NCI-H345 (cell line): ENCODE data around the gene DYDC2.
"Not testable (repeated sequence)": the region's sequence is repeated elsewhere in the genome, so short reads cannot be mapped to it uniquely, and the experiment has no call there.

ENCODE experiments used
- DNase-seq: peaks from one replicate; lab custom pipeline; 2025; lab: John Stamatoyannopoulos, UW

The DYDC2 gene, protein sequence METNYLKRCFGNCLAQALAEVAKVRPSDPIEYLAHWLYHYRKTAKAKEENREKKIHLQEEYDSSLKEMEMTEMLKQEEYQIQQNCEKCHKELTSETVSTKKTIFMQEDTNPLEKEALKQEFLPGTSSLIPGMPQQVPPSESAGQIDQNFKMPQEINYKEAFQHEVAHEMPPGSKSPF

DNA sequence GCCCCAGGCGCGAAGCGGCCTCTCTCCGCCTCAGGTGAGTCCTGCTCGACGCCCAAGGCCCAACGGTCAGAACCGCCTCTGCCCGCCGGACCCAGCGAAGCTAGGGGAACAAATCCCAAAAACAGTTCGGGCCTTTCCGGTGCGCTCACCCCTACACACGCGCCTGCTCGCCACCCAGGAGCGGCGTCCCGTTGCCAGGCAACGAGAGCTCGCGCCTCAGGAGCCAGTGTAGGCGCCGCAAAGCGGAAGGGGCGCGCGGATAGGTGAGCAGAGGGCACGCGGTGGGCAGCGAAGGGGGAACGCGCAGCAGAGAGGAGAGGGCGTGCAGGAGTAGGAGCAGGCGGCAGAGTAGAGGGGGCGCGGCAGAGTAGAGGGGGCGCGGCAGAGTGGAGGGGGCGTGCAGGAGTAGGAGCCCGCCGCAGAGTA is at the start of gene DYDC2, which contains the start of gene DYDC1:
Gene DYDC2, plus strand, starts transcription at position 219 of the 426 bp plus-strand sequence. CDS start 5,663 bp downstream, outside the sequence.
Gene DYDC1, minus strand, starts transcription at position 193 of the 426 bp plus-strand sequence. CDS start 4,154 bp downstream, outside the sequence.
- DNase-seq = peak; percentile 87

DNA sequence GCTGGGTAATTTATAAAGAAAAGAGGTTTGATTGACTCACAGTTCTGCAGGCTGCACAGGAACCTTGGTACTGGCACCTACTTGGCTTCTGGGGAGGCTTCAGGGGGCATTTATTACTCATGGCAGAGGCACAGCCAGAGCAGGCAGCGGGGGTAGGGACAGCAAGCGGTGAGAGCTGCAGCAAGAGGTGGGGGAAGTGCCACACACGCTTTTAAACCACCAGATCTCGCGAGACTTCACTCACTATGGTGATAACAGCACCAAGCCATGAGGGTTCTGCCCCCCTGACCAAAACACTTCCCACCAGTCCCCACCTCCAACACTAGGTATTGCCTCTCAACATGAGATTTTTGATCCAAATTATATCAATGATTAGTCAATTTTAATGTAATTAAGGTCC is 43.1 kb upstream of the DYDC2 start:
- no peak for DNase-seq

DNA sequence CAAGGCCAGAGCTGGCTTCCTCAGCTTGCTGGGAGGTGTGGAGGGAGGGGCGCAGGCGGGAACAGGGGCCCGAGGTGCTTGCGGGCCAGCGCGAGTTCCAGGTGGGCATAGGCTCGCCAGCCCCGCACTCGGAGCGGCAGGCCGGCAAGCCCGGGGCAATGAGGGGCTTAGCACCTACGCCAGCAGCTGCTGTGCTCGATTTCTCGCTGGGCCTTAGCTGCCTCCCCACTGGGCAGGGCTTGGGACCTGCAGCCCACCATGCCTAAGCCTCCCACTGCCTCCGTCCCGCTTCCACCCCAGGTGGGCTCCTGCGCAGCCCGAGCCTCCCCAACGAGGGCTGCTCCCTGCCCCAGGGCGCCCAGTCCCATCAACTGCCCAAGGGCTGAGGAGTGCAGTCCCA is 41.2 kb upstream of the DYDC2 start:
- DNase-seq = no peak

DNA sequence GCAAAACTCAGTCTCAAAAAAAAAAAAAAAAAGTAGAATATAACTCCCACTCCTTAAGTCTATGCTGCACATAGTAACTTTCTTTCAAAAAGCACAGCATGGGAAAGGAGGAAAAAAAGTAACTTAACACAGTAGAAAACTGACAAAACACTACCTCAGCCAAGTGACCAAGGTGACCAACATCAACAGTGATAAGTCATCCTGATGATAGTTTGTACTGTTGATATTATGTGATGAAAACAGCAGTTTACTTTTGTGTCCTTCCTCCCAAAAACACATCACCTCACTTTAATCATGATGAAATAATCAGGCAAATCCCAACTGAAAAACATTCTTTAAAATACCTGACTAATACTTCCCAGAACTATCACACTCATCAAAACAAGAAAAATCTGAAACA is 37.8 kb upstream of the DYDC2 start:
- DNase-seq = no peak

DNA sequence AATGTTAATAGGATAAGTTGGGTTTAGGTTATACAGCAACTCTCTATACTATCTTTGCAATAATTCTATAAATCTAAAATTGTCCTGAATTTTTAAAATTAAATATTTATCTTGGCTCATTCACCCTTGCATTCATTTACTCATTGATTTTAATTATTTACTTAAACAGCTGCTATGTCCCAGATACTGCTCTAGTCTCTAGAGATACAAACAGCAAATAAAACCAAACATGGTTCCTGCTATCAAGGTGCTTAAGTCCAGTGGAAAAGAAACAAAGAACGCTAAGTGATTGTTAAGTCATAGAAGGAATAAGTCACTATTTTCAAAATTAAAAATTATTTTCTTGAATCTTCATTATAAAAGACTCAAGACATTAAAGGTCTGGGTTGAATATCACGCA is 37.3 kb upstream of the DYDC2 start:
- DNase-seq = no peak

DNA sequence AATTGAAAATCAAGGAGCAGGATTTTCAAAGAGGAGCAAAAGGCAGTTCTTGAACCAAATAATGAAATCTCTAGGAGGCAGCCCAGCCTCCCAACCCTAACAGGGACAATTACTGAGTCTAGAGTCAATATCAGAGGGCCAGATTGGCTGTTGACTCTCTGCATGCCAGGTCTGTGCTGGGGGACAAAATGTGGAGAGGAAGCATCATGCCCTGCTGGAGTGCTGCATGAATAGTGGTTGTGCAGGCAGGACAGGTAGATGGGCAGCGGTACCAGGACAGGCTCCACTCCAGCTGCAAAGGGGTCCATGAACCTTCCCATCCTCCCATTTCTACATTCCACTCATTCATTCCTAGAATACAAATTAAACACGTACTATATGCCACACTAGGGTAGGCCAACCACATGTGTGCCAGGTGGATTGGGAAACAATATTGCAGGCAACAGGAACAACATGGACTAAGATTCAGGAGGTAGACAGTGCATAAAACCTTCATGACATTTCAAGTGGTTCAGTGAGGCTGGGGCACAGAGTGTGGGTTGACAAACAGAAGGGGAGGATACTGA is 36.8 kb upstream of the DYDC2 start:
- no peak for DNase-seq

DNA sequence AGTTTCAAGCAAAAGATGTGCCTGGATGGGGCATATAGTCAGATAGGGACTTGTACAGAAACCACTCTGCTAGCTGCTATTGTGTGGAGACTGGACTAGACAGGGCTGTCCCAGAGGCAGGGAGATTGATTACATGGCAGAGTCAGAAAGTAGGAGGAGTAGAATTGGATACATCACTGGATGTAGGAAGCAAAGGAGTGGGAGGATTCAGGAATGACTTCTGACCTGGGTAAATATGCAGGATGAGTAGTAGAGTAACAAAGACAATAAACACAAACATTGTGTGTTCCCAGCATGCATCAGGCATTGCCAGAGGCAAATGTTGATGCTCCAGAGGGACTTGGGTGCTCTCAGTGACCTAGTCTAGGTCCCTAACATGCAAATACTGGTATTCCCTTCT is 36.2 kb upstream of the DYDC2 start:
- no peak for DNase-seq

DNA sequence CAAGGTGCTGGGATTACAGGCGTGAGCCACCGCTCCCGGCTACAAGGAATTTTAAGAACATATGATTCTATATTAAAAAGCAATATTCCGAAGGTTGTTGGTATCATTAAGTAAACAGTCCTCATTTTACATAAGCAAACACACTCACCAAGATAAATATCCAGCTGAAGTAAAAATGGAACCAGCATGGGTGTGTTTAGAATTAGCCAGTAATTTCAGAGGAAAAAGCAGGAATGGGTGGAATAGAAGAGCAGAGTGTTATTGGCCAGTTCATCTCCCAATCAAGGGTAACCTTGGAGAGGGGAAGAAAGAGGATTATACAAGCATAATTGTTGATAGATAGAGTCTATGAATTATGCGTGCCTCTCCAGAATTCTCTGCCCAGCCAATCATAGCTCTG is 35.4 kb upstream of the DYDC2 start:
- DNase-seq = no peak

DNA sequence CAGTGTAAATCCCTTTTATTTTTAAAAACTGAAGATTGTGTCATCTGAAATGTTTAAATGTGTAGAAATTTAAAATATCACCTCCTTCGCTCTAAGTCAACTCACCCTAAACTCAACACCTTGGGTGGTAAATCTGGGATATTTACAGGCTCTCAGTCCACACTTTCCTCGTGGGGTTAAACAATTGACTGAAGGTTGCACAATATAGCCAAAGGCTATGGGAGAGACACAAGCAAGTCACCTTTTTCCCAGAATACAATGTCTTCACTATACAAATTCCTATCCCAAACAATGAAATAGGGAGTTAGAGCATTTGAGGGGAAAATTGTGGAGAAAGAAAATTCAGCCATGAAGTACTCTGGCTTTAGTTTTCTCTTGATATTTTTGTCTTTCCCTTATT is 34.4 kb upstream of the DYDC2 start:
- no peak for DNase-seq

DNA sequence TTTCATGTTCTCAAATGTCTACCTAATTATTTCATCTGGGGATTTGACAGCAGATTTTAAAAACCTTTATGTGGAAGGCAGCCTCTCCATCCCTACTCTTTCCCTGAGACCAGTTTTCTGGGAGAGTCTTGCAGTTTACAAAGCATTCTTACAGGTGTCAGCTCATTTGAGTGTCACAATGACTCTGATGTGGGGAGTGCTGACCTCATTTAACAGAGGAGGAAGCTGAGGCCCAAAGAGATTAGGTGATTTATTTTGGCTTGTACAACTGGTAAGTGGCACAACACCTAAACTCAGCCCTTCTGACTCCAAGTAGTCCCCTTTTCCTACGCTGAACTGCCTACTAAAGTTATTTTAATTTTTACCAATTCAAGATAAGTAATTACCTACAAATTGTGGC is 33.9 kb upstream of the DYDC2 start:
- no peak for DNase-seq

DNA sequence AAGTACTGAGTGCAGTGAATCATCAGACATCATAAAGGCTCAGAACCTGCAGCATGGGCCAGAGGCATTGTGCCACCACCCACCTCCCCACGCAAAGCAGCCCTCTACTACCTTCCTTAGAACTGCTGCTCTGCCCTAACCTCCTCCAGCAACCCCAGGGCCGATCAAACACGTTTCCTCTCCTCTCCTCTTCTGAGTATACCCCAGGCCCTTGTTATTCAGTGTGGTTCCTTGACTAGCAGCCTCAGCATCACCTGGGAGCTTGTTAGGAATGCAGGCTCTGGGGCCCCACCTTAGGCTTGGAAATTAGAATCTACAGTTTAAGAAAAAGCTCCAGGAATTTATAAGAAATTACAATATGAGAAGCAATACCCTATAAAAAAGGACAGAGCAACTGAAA is 33.3 kb upstream of the DYDC2 start:
- DNase-seq = no peak

DNA sequence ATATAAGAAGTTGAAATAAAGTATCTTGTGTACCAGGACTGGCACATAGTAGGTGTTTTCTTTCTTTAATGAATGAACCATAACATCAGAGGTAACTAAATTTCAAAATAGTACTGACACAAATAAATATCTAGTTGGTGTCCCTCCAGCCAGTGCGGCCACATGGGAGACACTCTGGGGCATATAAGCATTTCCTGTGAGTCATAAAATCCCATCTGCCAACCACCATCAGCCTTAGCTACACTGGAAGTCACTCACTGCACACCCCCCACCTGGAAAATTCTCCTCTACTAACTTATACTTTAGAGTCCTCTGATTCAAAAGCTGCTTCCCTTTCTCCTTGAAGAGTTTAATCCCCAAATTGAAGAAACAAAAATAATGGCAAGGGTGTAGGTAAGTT is 32.5 kb upstream of the DYDC2 start:
- no peak for DNase-seq

DNA sequence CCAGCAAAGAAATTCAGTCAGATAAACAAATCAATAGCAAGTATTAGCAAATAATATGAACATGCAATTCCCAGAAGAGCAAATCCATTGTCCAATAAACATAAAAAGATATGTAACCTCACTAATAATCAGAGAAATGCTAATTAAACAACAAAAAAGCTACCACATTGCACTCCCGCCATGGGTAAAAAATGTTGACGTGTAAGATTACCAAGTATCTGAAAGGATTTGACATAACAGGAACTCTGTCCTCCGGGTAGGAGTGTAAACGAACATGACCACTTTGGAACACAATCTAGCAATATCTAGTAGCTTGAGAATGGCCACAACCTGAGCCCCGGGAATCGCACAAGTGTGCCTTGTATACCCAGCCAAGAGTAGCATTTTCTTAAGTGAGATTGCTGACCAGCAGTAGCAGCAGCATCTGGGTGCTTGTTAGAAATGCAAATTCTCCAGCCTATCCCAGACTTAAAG is 31.7 kb upstream of the DYDC2 start:
- DNase-seq = no peak

DNA sequence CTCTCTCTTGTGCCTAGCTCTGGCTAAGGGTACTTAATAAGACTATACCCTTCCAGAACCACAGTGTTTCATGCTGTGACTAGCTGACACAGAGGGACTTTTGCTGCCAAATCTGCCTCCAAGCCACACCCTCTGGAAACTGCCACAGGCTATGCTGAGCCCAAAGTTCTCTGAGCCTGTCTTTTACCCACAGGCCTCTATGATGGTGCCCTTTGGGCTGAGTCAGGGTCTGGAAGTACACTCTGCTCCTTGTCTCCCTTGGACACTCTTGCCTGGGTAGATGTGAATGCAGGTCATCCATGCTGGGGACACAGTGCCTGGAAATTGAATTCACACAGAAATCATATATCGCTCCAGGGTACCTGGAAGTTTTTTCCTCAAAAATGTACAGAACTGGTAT is 22.6 kb upstream of the DYDC2 start:
- DNase-seq = no peak

DNA sequence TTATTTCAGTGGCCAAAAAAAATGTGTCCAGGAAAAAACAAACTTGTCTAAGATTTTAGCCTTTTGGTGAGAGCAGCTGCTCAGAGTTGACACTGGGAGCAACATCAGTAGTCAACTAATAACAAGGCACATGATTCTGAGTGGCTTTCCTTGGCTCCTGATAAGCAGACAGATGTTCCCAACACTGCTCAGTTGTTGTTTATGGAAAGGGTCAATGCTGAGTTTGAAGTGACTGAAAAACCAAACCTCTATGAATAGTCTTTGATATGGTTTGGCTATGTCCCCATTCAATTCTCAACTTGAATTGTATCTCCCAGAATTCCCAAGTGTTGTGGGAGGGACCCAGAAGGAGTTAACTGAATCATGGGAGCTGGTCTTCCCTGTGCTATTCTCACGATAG is 12.3 kb upstream of the DYDC2 start:
- DNase-seq = no peak

DNA sequence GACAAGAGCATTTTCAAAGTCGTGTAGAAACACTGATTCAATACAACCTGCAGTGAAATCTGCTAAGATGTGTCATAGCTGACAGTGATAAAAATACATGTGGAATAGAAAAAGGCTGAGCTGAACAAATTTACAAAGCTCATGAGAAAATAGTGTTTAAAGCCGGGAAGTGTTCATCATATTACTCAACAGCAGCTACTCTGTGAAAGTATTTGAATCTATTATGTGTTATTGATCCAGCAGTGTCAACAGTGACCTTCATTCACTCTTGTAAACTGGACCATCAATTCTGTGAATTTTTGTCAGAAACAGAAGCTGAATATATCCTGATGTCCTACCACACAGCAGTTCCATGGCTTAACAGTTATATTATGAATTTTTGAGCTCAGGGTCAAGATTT is 11.7 kb upstream of the DYDC2 start:
- DNase-seq = no peak

DNA sequence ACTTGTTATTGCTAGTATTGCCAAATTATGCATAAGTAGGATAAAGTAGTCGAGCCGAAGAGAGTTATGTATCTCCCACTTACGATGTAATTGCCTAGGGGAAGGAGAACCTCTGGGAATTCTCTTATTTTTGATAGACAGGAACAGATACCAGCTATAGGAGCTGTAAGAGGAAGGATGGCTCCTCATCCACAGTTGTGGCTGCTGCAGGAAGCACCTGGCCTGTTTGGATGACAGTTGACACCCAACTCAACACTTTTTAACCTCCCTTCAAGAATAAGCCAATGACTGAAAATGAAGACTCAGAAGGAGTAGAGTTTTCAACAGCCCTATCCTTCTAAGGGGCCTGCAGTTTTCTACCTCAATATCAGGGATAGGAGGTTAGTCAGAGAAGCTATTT is 6.3 kb upstream of the DYDC2 start:
- DNase-seq = no peak

DNA sequence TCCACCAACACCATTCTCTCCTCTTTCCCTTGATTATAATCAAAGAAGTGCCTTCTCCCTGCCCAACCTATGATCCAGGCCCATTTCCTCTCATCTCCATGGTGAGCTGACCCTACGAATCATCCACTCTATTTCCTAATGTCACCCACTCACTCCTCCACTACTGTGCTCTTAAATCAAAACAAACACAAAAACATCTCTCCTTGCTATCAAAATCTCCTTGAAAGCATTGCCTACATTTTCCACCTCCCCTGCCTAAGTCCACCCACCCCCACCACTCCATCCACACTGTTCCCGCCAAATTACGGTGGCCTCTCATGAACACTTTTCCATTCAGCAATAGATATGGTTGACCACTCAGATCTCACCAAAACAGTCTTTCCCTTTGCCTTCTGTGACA is 5.4 kb upstream of the DYDC2 start:
- DNase-seq = no peak

DNA sequence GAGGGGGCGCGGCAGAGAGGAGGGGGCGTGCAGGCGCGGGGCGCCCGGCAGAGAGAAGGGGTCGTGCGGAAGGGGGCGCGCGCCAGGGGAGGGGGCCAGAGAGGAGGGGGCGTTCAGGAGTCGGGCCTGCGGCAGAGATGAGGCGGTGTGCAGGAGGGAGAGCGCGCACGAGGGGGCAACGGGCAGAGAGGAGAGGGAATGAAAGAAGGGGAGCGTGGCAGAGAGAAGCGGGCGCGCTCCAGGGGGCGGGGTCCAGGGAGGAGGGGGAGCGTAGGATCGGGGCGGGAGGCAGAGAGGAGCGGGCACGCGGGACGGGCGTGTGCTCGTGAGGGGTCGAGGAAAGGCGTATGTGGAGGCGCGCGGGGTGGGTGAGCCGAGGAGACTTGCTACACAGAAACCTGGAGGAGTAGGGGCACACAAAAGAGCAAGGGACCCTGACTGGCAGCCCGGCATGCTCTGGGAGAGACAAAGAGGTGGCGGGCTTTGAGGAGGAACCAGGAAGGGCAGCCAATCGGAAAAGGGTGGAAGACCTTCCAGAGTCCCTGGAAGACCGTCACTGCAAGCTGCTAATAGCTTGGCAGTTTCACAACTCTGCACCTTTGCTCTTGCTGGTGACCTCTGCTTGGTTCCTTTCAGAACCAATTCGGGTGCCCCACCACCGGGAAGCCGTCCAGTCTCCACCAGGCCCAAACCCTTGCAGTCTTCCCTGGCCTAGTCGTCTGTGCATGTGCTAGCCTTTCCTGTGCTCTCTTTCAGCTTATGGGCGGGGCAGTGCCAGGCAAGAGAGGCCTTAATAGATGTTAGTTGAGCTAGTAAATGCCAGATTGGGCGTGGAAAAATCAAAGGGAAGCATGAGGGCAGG is 639 bp downstream of the DYDC2 start:
- DNase-seq = peak; percentile 78

DNA sequence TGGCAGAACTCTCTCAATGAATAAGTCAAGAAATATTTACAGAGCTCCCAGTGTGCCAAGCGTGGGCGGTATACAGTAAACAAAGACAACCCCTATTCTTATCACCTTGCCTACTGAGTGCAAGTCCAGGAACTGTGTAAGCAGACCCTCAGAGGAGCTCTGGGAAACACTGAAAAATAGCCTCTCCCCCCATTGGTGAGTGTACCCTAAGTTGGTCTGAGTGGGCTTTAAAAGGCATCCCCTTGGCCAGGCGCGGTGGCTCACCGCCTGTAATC is 1.2 kb downstream of the DYDC2 start:
- DNase-seq = no peak

DNA sequence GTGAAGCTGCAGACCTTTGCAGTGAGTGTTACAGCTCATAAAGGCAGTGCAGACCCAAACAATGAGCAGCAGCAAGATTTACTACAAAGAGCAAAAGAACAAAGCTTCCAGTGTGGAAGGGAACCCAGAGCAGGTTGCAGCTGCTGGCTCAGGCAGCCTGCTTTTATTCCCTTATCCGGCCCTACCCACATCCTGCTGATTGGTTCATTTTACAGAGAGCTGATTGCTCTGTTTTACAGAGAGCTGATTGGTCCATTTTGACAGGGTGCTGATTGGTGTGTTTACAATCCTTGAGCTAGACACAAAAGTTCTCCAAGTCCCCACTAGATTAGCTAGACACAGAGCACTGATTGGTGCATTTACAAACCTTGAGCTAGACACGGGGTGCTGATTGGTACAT is 2.3 kb downstream of the DYDC2 start:
- DNase-seq = not testable (repeated sequence)

DNA sequence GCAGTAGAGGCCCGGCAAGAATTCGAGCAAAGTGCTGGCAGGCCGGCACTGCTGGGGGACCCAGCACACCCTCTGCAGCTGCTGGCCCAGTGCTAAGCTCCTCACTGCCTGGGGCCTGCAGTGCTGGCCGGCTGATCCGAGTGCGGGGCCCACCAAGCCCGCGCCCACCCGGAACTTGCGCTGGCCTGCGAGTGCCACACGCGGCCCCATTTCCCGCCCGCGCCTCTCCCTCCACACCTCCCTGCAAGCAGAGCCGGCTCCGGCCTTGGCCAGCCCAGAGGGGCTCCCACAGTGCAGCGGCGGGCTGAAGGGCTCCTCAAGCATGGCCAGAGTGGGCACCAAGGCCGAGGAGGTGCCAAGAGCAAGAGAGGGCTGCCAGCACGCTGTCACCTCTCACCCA is 3.1 kb downstream of the DYDC2 start:
- no peak for DNase-seq

DNA sequence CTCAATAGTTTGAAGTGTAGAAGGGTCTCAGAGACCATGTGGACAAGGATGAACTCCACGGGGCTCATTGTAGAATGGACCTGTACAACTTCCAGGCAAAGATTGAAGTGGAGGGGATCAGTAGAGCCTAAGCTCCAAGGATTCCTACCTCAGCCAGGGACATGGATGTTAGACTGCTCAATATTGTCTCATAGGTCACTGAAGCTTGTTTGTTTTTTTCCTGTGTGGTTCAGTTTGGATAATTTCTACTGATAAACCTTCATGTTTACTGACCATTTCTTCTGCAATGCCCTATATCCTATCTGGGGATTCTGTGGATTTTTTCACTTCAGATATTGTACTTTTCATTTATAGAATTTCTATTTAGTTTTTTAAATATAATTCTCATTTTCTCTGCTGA is 8.9 kb downstream of the DYDC2 start:
- no peak for DNase-seq
